Measurements from ENCODE around the gene PTPN20. TPM values are rescaled to one million over a fixed set of nuclear protein-coding genes. Genes with fewer than 3 reads are reported as not detected.
A peak's percentile ranks its signal among the peaks of the same experiment; 100 is the strongest.

PTPN20 gene
- total RNA-seq, 1 donor from 2014 or later: not detected

- TF ChIP-seq CTCF (IDR thresholded peaks at IDR 0.05): no peak
- no peaks in the 10 kb centered on the region for H3K27me3 Mint-ChIP-seq (ENCODE audit: unreplicated experiment)
- no peak overlapping the region for H3K4me3 Mint-ChIP-seq (ENCODE audit: unreplicated experiment)
- DNase-seq (ENCODE audit: extremely low spot score, unreplicated experiment): peak; percentile 72
- no peak overlapping the region for H3K27ac Mint-ChIP-seq (ENCODE audit: unreplicated experiment)
- H3K36me3 Mint-ChIP-seq (ENCODE audit: unreplicated experiment): no peaks in the 10 kb centered on the region
- no peaks in the 10 kb centered on the region for H3K9me3 Mint-ChIP-seq (ENCODE audit: unreplicated experiment)
- no peaks in the 10 kb centered on the region for H3K4me1 Mint-ChIP-seq (ENCODE audit: unreplicated experiment)
Measured at GRCh38 chr10:47050618-47051455, 139.6 kb downstream of the PTPN20 start.

- peaks cover 2% of the 10 kb centered on the region for H3K27me3 Mint-ChIP-seq (ENCODE audit: unreplicated experiment)
- no peak for TF ChIP-seq CTCF (IDR thresholded peaks at IDR 0.05)
- DNase-seq (ENCODE audit: extremely low spot score, unreplicated experiment): peak; percentile 75
- no peaks in the 10 kb centered on the region for H3K9me3 Mint-ChIP-seq (ENCODE audit: unreplicated experiment)
- H3K4me1 Mint-ChIP-seq (ENCODE audit: unreplicated experiment): no peaks in the 10 kb centered on the region
- no peaks in the 10 kb centered on the region for H3K36me3 Mint-ChIP-seq (ENCODE audit: unreplicated experiment)
- H3K4me3 Mint-ChIP-seq (ENCODE audit: unreplicated experiment): no peak overlapping the region
- no peak overlapping the region for H3K27ac Mint-ChIP-seq (ENCODE audit: unreplicated experiment)
Measured at GRCh38 chr10:47051741-47052238, 140.6 kb downstream of the PTPN20 start.

Measured in osteocyte (in vitro differentiated cells).